Body of pancreas (tissue), 4 donors: Measurements from ENCODE around the gene GDPD3. TPM values are rescaled to one million over a fixed set of nuclear protein-coding genes. Genes with fewer than 3 reads are reported as not detected.

ENCODE experiments used
- ATAC-seq: fragments of 150-250 bp; one replicate; pipeline ENCODE4 v1.9.1; 2016
- DNase-seq, 4 donors: peaks; one replicate each; pipeline ENCODE4 v3.0.0-alpha.2; 2019
- H3K27ac ChIP-seq, 4 donors: fragments of 200-600 bp; sonication (generic); 1 replicate in 3 of 4; 2 replicates in 1 of 4; pipeline versions ENCODE4 v1.5.1 to v1.6.1; 2016 to 2019; ENCODE audit warnings: mild to moderate bottlenecking in 1 of 4, mixed read lengths in 1 of 4, moderate library complexity in 1 of 4
- H3K27me3 ChIP-seq, 2 donors: fragments of 200-600 bp; sonication (generic); one replicate each; pipeline ENCODE4 v1.6.0; 2016; ENCODE audit warnings: mild to moderate bottlenecking in 1 of 2
- H3K36me3 ChIP-seq, 2 donors: fragments of 200-600 bp; sonication (generic); replicated peaks in 1 of 2; 2 replicates each; pipeline ENCODE4 v1.5.1; 2016; ENCODE audit warnings: low read depth in 2 of 2; ENCODE audit not compliant: insufficient read depth in 1 of 2
- H3K4me1 ChIP-seq: fragments of 200-600 bp; sonication (generic); one replicate; pipeline ENCODE4 v1.6.0; 2016
- H3K4me3 ChIP-seq, 2 donors: fragments of 200-600 bp; sonication (generic); 1 replicate in 1 of 2; 2 replicates in 1 of 2; pipeline ENCODE4 v1.5.1; 2016 to 2019
- H3K9me3 ChIP-seq, 3 donors: fragments of 200-600 bp; sonication (generic); 1 replicate in 2 of 3; 2 replicates in 1 of 3; pipeline ENCODE4 v1.5.1; 2016
- POLR2A ChIP-seq, 3 donors: fragments of 450-650 bp; IDR thresholded peaks; one replicate each; pipeline ENCODE4 v1.6.1; 2016; ENCODE audit warnings: antibody characterized with exemption in 3 of 3, mild to moderate bottlenecking in 2 of 3
- WGBS, 2 donors: methylation state at CpG; one replicate each; pipeline ENCODE4 v1.1.5; 2017; 5-methylcytosine and 5-hydroxymethylcytosine counted together
- intact Hi-C: fragments of 100-400 bp; cut with DNase I; formaldehyde crosslinking; loops from one replicate; pipeline ENCODE4 v1.15.1; 2023
- total RNA-seq, 2 donors: library from RNA; depleted of rRNA; stranded (reverse); fragments of >200 nt; gene quantifications; one replicate each; pipeline ENCODE4 v1.1.0, GENCODE V29; 2016
- TF ChIP-seq, protein P1 (sequence below), 7 experiments: fragments of 450-650 bp in 4 of 7; fragments of 200-600 bp in 3 of 7; sonication (generic) in 3 of 7; IDR thresholded peaks; one replicate each; pipeline ENCODE4 v1.5.1; 2016 to 2019; ENCODE audit warnings: antibody characterized with exemption in 7 of 7

GDPD3 gene
- total RNA-seq, 2 donors from 2014 or later, result 1.8 TPM; not detected in 1

DNA sequence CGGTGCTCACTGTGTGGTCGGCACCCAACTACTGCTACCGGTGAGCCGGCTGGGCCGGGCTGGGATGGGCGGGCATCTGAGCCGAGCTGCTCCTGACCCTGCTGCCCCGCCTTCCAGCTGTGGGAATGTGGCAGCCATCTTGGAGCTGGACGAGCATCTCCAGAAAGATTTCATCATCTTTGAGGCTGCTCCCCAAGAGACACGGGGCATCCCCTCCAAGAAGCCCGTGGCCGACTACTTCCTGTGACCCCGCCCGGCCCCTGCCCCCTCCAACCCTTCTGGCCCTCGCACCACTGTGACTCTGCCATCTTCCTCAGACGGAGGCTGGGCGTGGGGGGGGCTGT lies 28.5 kb downstream of the GDPD3 start:
- H3K4me3 ChIP-seq, result no peak overlapping the region
- no peaks in the 10 kb centered on the region for H3K27me3 ChIP-seq
- intact Hi-C loops, result no loop called here
- DNase-seq (no peak), ATAC-seq (no peak)
- H3K36me3 ChIP-seq, result peaks cover 0 to 26% of the 10 kb centered on the region in 2 donors
- H3K9me3 ChIP-seq, result no peaks in the 10 kb centered on the region
- H3K4me1 ChIP-seq, result peaks cover 8% of the 10 kb centered on the region
- TF ChIP-seq, protein P1, sequence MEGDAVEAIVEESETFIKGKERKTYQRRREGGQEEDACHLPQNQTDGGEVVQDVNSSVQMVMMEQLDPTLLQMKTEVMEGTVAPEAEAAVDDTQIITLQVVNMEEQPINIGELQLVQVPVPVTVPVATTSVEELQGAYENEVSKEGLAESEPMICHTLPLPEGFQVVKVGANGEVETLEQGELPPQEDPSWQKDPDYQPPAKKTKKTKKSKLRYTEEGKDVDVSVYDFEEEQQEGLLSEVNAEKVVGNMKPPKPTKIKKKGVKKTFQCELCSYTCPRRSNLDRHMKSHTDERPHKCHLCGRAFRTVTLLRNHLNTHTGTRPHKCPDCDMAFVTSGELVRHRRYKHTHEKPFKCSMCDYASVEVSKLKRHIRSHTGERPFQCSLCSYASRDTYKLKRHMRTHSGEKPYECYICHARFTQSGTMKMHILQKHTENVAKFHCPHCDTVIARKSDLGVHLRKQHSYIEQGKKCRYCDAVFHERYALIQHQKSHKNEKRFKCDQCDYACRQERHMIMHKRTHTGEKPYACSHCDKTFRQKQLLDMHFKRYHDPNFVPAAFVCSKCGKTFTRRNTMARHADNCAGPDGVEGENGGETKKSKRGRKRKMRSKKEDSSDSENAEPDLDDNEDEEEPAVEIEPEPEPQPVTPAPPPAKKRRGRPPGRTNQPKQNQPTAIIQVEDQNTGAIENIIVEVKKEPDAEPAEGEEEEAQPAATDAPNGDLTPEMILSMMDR (IDR thresholded peaks at IDR 0.05), result no peak
- TF ChIP-seq POLR2A (IDR thresholded peaks at IDR 0.05), result no peak
- H3K27ac ChIP-seq, result no peak overlapping the region
- WGBS, 2 donors, result 62 to 83% methylated on average over 5 to 14 of the region's 17 CpGs

DNA sequence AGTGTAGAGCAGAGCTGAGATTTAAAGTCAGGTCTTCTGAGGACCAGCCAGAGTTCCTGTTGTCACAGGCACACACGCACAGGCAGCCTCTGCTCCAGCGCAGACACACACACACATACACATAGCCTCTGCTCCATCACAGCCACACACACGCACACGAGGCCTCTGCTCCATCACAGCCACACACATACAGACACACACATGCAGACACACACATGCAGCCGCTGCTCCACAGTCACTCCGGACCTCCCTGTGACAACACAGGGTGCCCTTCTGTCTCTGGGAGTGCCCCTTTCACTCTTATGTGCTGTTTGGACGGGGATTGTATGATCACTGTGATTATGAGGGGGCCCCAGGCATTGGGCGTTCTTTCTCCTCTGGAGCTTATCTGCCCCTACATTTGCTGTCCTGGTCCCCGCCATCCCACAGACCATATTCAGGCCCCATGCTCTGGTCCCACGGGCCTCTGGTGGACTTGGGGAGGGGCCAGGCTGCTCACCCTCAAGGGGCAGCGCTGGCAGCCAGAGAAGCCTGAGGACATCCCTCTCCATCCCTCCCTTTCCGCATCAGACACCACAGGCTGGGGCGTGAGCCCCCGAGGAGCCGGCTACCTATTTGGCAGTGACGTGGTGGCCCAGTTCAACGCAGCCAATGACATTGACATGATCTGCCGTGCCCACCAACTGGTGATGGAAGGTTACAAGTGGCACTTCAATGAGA lies 29.1 kb downstream of the GDPD3 start:
- no peaks in the 10 kb centered on the region for H3K27me3 ChIP-seq
- H3K9me3 ChIP-seq, result no peaks in the 10 kb centered on the region
- WGBS, 2 donors, result 78 to 87% methylated on average over 10 to 18 of the region's 18 CpGs
- no peak overlapping the region for H3K27ac ChIP-seq
- H3K4me1 ChIP-seq, result peaks cover 8% of the 10 kb centered on the region
- DNase-seq, result no peak
- peaks cover 0 to 26% of the 10 kb centered on the region in 2 donors for H3K36me3 ChIP-seq
- no peak overlapping the region for H3K4me3 ChIP-seq
- no peak for ATAC-seq
- intact Hi-C loops, result no loop called here
- no peak for TF ChIP-seq POLR2A (IDR thresholded peaks at IDR 0.05)
- TF ChIP-seq, protein P1 (IDR thresholded peaks at IDR 0.05), result no peak

DNA sequence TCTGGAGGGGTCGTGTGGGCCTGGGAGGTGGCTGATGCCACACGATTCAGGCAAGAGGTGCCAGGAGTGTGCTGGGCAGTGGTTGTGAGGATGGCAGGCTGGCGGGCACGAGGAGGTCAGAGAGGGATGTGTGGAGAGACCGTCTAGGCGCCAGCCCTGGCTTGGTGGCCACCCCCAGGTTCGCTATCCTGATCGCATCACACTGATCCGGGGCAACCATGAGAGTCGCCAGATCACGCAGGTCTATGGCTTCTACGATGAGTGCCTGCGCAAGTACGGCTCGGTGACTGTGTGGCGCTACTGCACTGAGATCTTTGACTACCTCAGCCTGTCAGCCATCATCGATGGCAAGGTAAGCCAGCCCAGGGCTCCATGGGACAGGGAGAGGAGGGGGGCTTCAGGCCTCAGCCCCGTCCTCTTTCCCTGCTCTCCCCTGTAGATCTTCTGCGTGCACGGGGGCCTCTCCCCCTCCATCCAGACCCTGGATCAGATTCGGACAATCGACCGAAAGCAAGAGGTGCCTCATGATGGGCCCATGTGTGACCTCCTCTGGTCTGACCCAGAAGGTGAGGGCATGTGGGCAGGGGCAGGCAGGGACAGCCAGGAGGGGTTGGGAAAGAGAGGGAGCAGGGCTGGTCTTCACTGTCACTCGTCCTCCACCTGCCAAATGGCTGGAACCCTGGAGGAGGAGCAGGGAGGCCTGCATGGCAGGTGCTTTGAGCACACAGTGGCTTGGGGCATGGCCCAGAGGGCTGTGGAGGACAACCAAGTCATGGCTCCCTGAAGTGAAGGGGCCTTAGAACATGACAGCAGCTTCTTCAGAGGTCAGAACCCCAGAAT lies 29.9 kb downstream of the GDPD3 start:
- intact Hi-C loops, result no loop called here
- 88 to 90% methylated on average over 23 to 24 of the region's 24 CpGs for WGBS, 2 donors
- no peak for DNase-seq
- TF ChIP-seq POLR2A (IDR thresholded peaks at IDR 0.05), result no peak
- TF ChIP-seq, protein P1 (IDR thresholded peaks at IDR 0.05), result no peak
- H3K4me3 ChIP-seq, result no peak overlapping the region
- ATAC-seq, result no peak
- peaks cover 11% of the 10 kb centered on the region for H3K4me1 ChIP-seq
- H3K27ac ChIP-seq, result no peak overlapping the region
- no peaks in the 10 kb centered on the region for H3K9me3 ChIP-seq
- peaks cover 0 to 26% of the 10 kb centered on the region in 2 donors for H3K36me3 ChIP-seq
- no peaks in the 10 kb centered on the region for H3K27me3 ChIP-seq

DNA sequence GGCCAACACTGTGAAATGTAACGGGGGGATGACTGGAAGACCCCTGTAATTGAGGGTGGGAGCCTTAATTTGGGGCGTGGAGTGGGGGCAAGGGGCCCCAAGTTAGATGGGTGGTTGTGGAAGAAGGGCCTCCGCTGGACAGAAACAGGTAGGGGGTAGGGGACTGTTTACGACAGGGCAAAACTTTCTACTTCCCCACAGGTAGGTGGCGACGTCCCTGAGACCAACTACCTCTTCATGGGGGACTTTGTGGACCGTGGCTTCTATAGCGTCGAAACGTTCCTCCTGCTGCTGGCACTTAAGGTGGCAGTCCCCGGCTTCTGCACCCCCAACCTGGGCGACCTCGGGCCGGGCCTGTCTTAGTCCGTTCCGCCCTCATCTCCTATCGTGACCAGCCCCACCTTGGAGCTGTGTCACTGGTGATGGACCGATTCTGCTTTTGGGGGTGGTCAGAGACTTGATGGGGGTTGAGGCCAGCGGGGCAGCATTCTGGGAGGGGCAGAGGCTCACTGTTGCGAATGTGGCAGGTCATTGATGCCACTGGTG lies 30.7 kb downstream of the GDPD3 start:
- intact Hi-C loops, result no loop called here
- Histone ChIP-seq H3K4me1 (peaks cover 17% of the 10 kb centered on the region), H3K36me3 (peaks cover 0 to 26% of the 10 kb centered on the region in 2 donors), H3K27ac (no peak overlapping the region), H3K27me3 (no peaks in the 10 kb centered on the region), H3K9me3 (no peaks in the 10 kb centered on the region), H3K4me3 (no peak overlapping the region)
- 87 to 94% methylated on average over 20 of the region's 20 CpGs for WGBS, 2 donors
- no peak for DNase-seq
- no peak for ATAC-seq
- TF ChIP-seq, protein P1 (IDR thresholded peaks at IDR 0.05), result no peak
- TF ChIP-seq POLR2A (IDR thresholded peaks at IDR 0.05), result no peak
